Activated T-cell treated with anti-CD3 and anti-CD28 coated beads, Interleukin-2, amount 50 U/mL, for 1 hour (primary cell): ENCODE results near the gene MADCAM1.
A peak's percentile ranks its signal among the peaks of the same experiment; 100 is the strongest.

ENCODE experiments used
- DNase-seq: peaks from one replicate; pipeline ENCODE4 v3.0.0-alpha.2; 2020

MADCAM1 gene

GRCh38 chr19:489418-490196, 6.7 kb upstream of the MADCAM1 start:
- DNase-seq: no peak

GRCh38 chr19:491146-491741, 5.0 kb upstream of the MADCAM1 start:
- peak; percentile 48 for DNase-seq

- DNase-seq: peak; percentile 53
These were observed 4.2 kb upstream of the MADCAM1 start for GRCh38 chr19:492091-492531.

DNA sequence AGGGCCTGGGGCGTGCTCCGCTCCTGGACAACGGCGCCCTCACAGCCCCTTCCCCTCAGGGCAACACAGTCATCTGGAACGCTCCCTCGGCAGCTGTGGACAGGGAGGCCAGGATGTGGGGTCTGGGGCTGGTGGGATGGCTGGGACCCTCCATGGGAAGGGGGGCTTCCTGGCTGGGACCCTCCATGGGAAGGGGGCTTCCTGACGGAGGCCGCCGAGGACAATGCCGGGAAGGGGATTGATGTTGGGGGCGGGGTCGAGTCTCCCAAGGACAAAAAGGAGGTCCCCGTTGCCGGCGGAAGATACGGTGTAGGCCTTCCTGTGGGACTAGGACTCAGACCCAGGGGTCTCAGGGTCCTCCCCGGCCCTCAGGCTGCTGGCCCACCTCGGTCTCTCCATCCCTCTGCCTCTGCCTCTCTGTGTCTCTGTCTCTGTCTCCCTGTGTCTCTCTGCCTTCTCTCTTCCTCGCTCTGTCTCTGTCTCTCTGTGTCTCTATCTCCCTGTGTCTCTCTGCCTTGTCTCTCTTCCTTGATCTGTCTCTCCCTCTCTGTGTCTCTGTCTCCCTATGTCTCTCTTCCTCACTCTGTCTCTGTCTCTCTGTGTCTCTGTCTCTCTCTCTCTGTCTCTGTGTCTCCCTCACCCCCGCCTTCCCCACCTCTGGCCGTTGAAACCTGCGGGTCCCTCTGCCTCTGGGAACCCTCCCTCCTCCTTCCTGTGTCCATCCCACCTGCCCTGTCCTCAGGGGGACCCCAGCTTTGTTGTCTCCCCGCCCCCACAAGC, 2.7 kb upstream of the MADCAM1 start:
- no peak for DNase-seq

- no peak for DNase-seq
These were observed 1.9 kb upstream of the MADCAM1 start for GRCh38 chr19:494171-495080.

DNA sequence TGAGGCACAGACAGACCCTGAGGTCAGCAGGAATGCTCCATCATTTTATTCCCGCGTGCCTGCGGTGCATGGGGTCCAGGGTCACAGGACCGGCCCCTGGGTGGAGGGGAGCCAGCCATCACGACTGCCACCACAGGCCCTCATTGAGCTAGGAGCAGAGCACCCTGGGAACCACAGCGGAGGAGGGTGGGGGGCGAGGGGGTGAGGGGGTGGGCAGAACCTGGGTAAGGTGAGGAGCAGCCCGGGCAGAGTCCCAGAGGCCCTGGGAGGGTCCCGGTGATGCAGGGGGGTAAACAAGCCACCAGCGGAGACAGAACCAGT, 1.2 kb upstream of the MADCAM1 start:
- DNase-seq: no peak

- peak; percentile 66 for DNase-seq
These were observed 729 bp upstream of the MADCAM1 start for GRCh38 chr19:495402-496111.

GRCh38 chr19:496986-497385, 700 bp downstream of the MADCAM1 start:
- DNase-seq: no peak

DNA sequence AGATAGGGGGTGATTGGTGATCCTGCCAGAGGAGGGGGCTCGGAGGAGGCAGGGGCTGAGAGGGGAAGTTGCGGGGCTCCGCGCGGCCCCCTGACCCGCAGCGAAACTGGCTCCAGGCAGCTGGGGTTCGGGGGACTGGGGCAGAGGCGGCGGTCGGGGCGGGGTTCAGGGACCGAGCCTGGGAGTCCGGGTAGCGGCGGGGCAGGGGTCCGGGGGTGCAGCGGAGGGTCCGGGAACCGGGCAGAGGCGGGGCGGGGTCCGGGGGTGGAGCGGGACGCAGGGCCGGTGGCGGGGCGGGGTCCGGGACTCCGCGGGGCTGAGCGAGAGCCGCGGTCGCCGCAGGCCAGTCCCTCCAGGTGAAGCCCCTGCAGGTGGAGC, 1.2 kb downstream of the MADCAM1 start:
- no peak for DNase-seq

- no peak for DNase-seq
These were observed 1.7 kb downstream of the MADCAM1 start for GRCh38 chr19:497869-498510.

GRCh38 chr19:498511-498891, 2.2 kb downstream of the MADCAM1 start:
- DNase-seq: no peak

- no peak for DNase-seq
These were observed 2.8 kb downstream of the MADCAM1 start for GRCh38 chr19:498977-499623.

DNA sequence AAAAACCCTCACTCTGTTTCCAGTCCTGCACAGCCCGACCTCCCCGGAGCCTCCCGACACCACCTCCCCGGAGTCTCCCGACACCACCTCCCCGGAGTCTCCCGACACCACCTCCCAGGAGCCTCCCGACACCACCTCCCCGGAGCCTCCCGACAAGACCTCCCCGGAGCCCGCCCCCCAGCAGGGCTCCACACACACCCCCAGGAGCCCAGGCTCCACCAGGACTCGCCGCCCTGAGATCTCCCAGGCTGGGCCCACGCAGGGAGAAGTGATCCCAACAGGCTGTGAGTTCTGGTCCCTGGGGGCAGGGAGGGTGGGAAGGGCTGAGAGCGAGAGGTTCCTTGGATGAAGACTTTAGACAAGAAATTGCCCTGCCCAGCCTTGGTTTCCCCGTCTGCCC, 5.4 kb downstream of the MADCAM1 start:
- DNase-seq: no peak

GRCh38 chr19:504616-505015, 8.3 kb downstream of the MADCAM1 start:
- no peak for DNase-seq

- peak; percentile 93 for DNase-seq
These were observed 10.4 kb downstream of the MADCAM1 start for GRCh38 chr19:506404-507285.

DNA sequence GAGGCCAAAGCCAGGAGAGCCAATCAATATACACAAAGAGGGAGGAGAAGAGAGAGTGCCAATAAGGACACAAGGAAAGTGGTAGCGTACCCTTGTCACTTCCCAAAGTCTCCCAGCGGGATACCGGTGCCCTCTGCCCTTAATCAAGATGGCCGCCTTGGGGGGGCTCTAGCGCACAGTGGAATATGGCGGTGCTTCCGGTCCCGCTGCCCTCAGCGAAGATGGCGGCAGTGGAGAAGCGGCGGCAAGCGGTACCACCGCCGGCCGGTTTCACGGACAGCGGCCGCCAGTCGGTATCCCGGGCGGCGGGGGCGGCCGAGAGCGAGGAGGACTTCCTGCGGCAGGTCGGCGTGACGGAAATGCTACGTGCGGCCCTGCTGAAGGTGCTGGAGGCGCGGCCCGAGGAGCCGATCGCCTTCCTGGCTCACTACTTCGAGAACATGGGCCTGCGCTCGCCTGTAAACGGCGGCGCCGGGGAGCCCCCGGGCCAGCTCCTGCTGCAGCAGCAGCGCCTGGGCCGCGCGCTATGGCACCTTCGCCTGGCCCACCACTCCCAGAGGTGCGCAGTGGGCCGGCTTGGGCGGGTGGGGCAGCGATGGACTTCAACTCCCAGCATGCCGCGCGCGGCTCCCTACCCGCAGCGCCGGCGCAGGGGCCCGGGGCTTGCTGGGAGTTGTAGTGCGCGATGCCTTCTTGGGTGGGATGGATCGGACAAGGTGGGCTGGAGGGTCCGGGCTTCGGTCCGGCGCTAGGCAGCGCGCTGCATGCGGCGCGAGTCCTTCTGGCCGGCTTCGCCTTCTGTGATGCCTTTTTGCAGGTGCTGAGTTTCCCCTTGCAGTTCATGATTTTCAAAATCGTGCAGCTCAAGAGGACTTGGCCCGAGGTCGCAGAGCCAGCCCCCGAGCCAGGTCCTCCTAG, 11.3 kb downstream of the MADCAM1 start, which contains the start of gene TPGS1:
TSS of gene TPGS1 (plus strand) at position 212 of the 918 bp plus-strand sequence. CDS start at position 222, 10 bp downstream.
- peak; percentile 87 for DNase-seq

DNA sequence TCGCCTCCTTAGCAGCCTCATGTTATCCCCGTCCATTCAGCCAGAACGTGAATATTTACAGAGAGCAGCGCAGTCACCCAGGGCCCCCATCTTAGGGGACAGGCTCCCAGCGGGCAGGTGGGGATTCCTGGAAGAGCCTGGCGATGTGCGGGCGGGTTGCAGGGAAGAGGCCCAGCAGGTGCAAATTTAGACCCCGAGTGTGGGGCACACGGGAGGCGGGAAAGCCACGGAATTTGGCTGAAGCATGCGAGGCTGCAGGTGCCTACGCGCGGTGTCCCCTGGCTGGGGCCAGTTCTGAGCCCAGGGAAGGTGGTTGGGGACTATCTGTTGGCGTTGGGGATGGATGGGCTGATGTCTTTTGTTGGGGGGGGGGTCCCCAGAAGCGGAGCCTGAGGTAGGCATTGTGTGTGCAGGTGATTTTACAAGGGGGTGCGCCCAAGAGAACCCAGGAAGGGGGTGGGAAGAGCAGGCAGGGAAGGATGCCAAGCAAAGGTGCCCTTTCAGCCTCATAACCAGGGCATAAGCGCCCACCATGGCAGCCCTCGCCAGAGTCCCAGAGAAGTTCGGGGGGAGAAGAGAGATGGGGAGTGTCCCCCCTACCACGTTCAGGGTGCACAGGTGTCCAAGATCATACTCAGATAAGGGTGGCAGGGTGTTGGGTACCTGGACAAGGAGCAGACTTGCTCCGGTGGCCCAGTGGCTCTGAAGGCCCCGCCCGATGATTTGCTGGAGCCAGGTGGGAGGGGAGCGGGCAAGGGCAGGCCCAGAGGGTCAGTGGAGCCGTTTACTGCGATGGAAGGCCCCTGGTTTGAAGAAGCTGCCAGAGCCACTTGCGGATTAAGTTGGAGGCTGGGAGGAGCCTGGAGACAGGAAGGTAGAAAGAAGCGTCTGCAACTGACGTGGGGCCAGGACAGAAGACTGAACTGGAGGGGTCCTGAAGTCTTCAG, 12.2 kb downstream of the MADCAM1 start:
- DNase-seq: no peak
